H9 (cell line): ENCODE results near the gene VWA8. TPM values are rescaled to one million over a fixed set of nuclear protein-coding genes. Genes with fewer than 3 reads are reported as not detected.

Experiments used
- DNase-seq: peaks from one replicate; pipeline ENCODE4 v3.0.0-alpha.2; 2017
- H2AFZ ChIP-seq: one replicate; pipeline ENCODE4 v1.6.1; 2013; ENCODE audit warnings: mild to moderate bottlenecking, low read length, control low read depth, moderate library complexity
- H2AK5ac ChIP-seq: 2 replicates; pipeline ENCODE4 v1.6.1; 2013; ENCODE audit warnings: low read length, control low read depth, mixed read lengths; ENCODE audit not compliant: insufficient read length
- H2BK120ac ChIP-seq: one replicate; pipeline ENCODE4 v1.6.1; 2013; ENCODE audit warnings: low read depth, mild to moderate bottlenecking, low read length, control low read depth, inconsistent platforms; ENCODE audit not compliant: poor library complexity, severe bottlenecking
- H2BK12ac ChIP-seq: 2 replicates; pipeline ENCODE4 v1.6.1; 2013; ENCODE audit warnings: low read length, control low read depth, mixed read lengths, low read depth; ENCODE audit not compliant: insufficient read length
- H2BK15ac ChIP-seq: 2 replicates; pipeline ENCODE4 v1.6.1; 2013; ENCODE audit warnings: low read depth, low read length, control low read depth
- H2BK20ac ChIP-seq: one replicate; pipeline ENCODE4 v1.6.1; 2013; ENCODE audit warnings: low read depth, mild to moderate bottlenecking, low read length, control low read depth, inconsistent platforms; ENCODE audit not compliant: poor library complexity, severe bottlenecking
- H2BK5ac ChIP-seq: 2 replicates; pipeline ENCODE4 v1.6.1; 2013; ENCODE audit warnings: low read length, control low read depth, mixed read lengths; ENCODE audit not compliant: insufficient read length
- H3K14ac ChIP-seq: 2 replicates; pipeline ENCODE4 v1.6.1; 2013; ENCODE audit warnings: low read length, control low read depth; ENCODE audit not compliant: insufficient read depth
- H3K18ac ChIP-seq: 2 replicates; pipeline ENCODE4 v1.6.1; 2013; ENCODE audit warnings: low read depth, mild to moderate bottlenecking, mixed read lengths, low read length, control low read depth; ENCODE audit not compliant: insufficient read length
- H3K23ac ChIP-seq: 2 replicates; pipeline ENCODE4 v1.6.1; 2013; ENCODE audit warnings: low read length, control low read depth, mixed read lengths, low read depth; ENCODE audit not compliant: insufficient read length
- H3K23me2 ChIP-seq: 2 replicates; pipeline ENCODE4 v1.6.1; 2013; ENCODE audit warnings: low read depth, mild to moderate bottlenecking, mixed read lengths, low read length, control low read depth; ENCODE audit not compliant: insufficient read length, poor library complexity, severe bottlenecking
- H3K27ac ChIP-seq: 2 replicates; pipeline ENCODE4 v1.5.1; 2013; ENCODE audit warnings: low read length, control low read depth, mixed read lengths, low read depth; ENCODE audit not compliant: insufficient read length
- H3K27me3 ChIP-seq: 2 replicates; pipeline ENCODE4 v1.6.1; 2013; ENCODE audit warnings: low read length, control low read depth, inconsistent platforms; ENCODE audit not compliant: insufficient read depth
- H3K4ac ChIP-seq: 2 replicates; pipeline ENCODE4 v1.6.1; 2013; ENCODE audit warnings: low read depth, mild to moderate bottlenecking, control low read depth, inconsistent platforms, low read length, moderate library complexity
- H3K4me1 ChIP-seq: 2 replicates; pipeline ENCODE4 v1.6.1; 2013; ENCODE audit warnings: low read length, control low read depth, inconsistent platforms; ENCODE audit not compliant: insufficient read depth
- H3K4me2 ChIP-seq: 2 replicates; pipeline ENCODE4 v1.6.1; 2013; ENCODE audit warnings: low read length, control low read depth, mixed read lengths; ENCODE audit not compliant: insufficient read length, insufficient read depth
- H3K56ac ChIP-seq: 2 replicates; pipeline ENCODE4 v1.6.1; 2013; ENCODE audit warnings: low read depth, mild to moderate bottlenecking, mixed read lengths, low read length, control low read depth; ENCODE audit not compliant: insufficient read length
- H3K79me1 ChIP-seq: 2 replicates; pipeline ENCODE4 v1.6.1; 2013; ENCODE audit warnings: low read depth, mild to moderate bottlenecking, moderate library complexity, low read length, control low read depth, inconsistent platforms; ENCODE audit not compliant: insufficient read depth, poor library complexity, severe bottlenecking
- H3K79me2 ChIP-seq: 2 replicates; pipeline ENCODE4 v1.6.1; 2013; ENCODE audit warnings: low read length, control low read depth, inconsistent platforms; ENCODE audit not compliant: insufficient read depth
- H3K9ac ChIP-seq: 2 replicates; pipeline ENCODE4 v1.6.1; 2013; ENCODE audit warnings: low read length, control low read depth, mixed read lengths; ENCODE audit not compliant: insufficient read length; ENCODE audit errors: extremely low read depth
- H3K9me3 ChIP-seq: one replicate; pipeline ENCODE4 v1.6.1; 2013; ENCODE audit warnings: low read depth, low read length, inconsistent platforms; ENCODE audit not compliant: control insufficient read depth
- H3T11ph ChIP-seq: one replicate; pipeline ENCODE4 v1.6.1; 2013; ENCODE audit warnings: mild to moderate bottlenecking, low read length, control low read depth, inconsistent platforms
- H4K20me1 ChIP-seq: one replicate; pipeline ENCODE4 v1.6.1; 2013; ENCODE audit not compliant: control insufficient read depth, insufficient read length, insufficient read depth
- H4K5ac ChIP-seq: 2 replicates; pipeline ENCODE4 v1.6.1; 2013; ENCODE audit warnings: low read depth, mild to moderate bottlenecking, mixed read lengths, low read length, control low read depth; ENCODE audit not compliant: insufficient read length
- H4K8ac ChIP-seq: replicated peaks from 2 replicates; pipeline ENCODE4 v1.6.1; 2013; ENCODE audit warnings: low read length, control low read depth, mixed read lengths, low read depth; ENCODE audit not compliant: insufficient read length
- H4K91ac ChIP-seq: 2 replicates; pipeline ENCODE4 v1.6.1; 2013; ENCODE audit warnings: low read depth, mild to moderate bottlenecking, moderate library complexity, mixed read lengths, low read length, control low read depth; ENCODE audit not compliant: insufficient read length
- H3K27ac Mint-ChIP-seq, 3 experiments: 2 replicates in 2 of 3; 3 replicates in 1 of 3; pipeline ENCODE4 v1.8.0; 2020 to 2021; ENCODE audit warnings: mixed read lengths in 3 of 3, mild to moderate bottlenecking in 1 of 3, moderate library complexity in 1 of 3
- H3K27me3 Mint-ChIP-seq: 2 replicates; pipeline ENCODE4 v1.8.0; 2021; ENCODE audit warnings: low read depth, mild to moderate bottlenecking, moderate library complexity, mixed read lengths
- H3K36me3 Mint-ChIP-seq, 3 experiments: 2 replicates in 2 of 3; 3 replicates in 1 of 3; pipeline ENCODE4 v1.8.0; 2020 to 2021; ENCODE audit warnings: low read depth in 3 of 3, mixed read lengths in 3 of 3; ENCODE audit not compliant: insufficient read depth in 1 of 3
- H3K4me1 Mint-ChIP-seq, 2 experiments: 2 replicates each; pipeline ENCODE4 v1.8.0; 2020; ENCODE audit warnings: mixed read lengths in 2 of 2
- H3K4me3 Mint-ChIP-seq, 2 experiments: 2 replicates in 1 of 2; 3 replicates in 1 of 2; pipeline ENCODE4 v1.8.0; 2020 to 2021; ENCODE audit warnings: mild to moderate bottlenecking in 2 of 2, mixed read lengths in 2 of 2, moderate library complexity in 1 of 2
- H3K9me3 Mint-ChIP-seq, 2 experiments: 2 replicates in 1 of 2; 3 replicates in 1 of 2; pipeline ENCODE4 v1.8.0; 2020; ENCODE audit warnings: mild to moderate bottlenecking in 2 of 2, mixed read lengths in 2 of 2, moderate library complexity in 1 of 2
- CTCF ChIP-seq: fragments of 200-600 bp; sonication (generic); conservative IDR thresholded peaks from 3 replicates; pipeline ENCODE4 v1.8.0; 2021; ENCODE audit warnings: antibody characterized with exemption, mild to moderate bottlenecking
- WGBS: extraction: QIAGEN DNeasy Blood & Tissue Kit; methylation state at CpG from one replicate; pipeline ENCODE4 v1.1.7; 2013; ENCODE audit warnings: missing lambda C conversion rate, low lambda C conversion rate, mixed read lengths; ENCODE audit not compliant: insufficient read length; ENCODE audit errors: extremely low coverage; 5-methylcytosine and 5-hydroxymethylcytosine counted together
- total RNA-seq: library from RNA; stranded (reverse); gene quantifications from 2 replicates; pipeline ENCODE4 v1.2.1, GENCODE V29; 2021

VWA8 gene
- total RNA-seq, 1 experiment from 2014 or later = 17.4 TPM

GRCh38 chr13:41848435-41849255, 112.3 kb downstream of the VWA8 start:
- Histone ChIP-seq H3K79me1 (no peaks in the 10 kb centered on the region), H3K9me3 (no peaks in the 10 kb centered on the region), H3K23me2 (no peaks in the 10 kb centered on the region), H3K23ac (no peak overlapping the region), H3K9ac (no peak overlapping the region), H2BK15ac (no peak overlapping the region), H3K4me1 (no peaks in the 10 kb centered on the region), H3K4ac (no peak overlapping the region), H4K8ac (no peak overlapping the region), H3K56ac (no peak overlapping the region), H2BK5ac (no peak overlapping the region), H2AFZ (no peak overlapping the region), H3K79me2 (no peaks in the 10 kb centered on the region), H4K20me1 (no peaks in the 10 kb centered on the region), H4K91ac (no peak overlapping the region), H3K18ac (no peak overlapping the region), H2BK12ac (no peak overlapping the region), H2BK120ac (no peak overlapping the region), H3T11ph (no peak overlapping the region), H3K27ac (no peak overlapping the region), H3K27me3 (no peaks in the 10 kb centered on the region), H3K14ac (no peak overlapping the region), H2BK20ac (no peak overlapping the region), H4K5ac (no peak overlapping the region), H2AK5ac (no peak overlapping the region), H3K4me2 (no peak overlapping the region)
- Mint-ChIP-seq H3K4me3 (no peak overlapping the region), H3K36me3 (peaks cover 10 to 24% (median 23%) of the 10 kb centered on the region in 3 experiments), H3K4me1 (no peaks in the 10 kb centered on the region), H3K9me3 (peaks cover 0 to 8% of the 10 kb centered on the region in 2 experiments; a peak in 4 of 5 replicates), H3K27me3 (no peaks in the 10 kb centered on the region), H3K27ac (peak overlapping the region in 1 of 3 experiments; percentile 8; a peak in 1 of 7 replicates)
- peak; percentile 49; the same call in 2 of the 3 replicates for TF ChIP-seq CTCF
- DNase-seq = no peak
- no CpG with 5 or more reads among the region's 2 CpGs for WGBS
